Measurements from ENCODE around the gene TAL1. TPM values are rescaled to one million over a fixed set of nuclear protein-coding genes. Genes with fewer than 3 reads are reported as not detected.

TAL1 gene
- total RNA-seq, 1 experiment from 2014 or later: not detected

- no peak for DNase-seq (ENCODE audit: extremely low read depth, low read depth)
Observed at GRCh38 chr1:47178654-47179016, 53.4 kb downstream of the TAL1 start.

GRCh38 chr1:47178020-47178419, 54.0 kb downstream of the TAL1 start:
- DNase-seq (ENCODE audit: extremely low read depth, low read depth): no peak

GRCh38 chr1:47175227-47175934, 56.6 kb downstream of the TAL1 start:
- peak; percentile 41 for DNase-seq (ENCODE audit: extremely low read depth, low read depth)

GRCh38 chr1:47174656-47175020, 57.4 kb downstream of the TAL1 start:
- no peak for DNase-seq (ENCODE audit: extremely low read depth, low read depth)

GRCh38 chr1:47172782-47173181, 59.2 kb downstream of the TAL1 start:
- DNase-seq (ENCODE audit: extremely low read depth, low read depth): no peak

Other genes with a start within 250 kb of the TAL1 start
- 0.25 and 0.63 TPM in 2 replicates for gene CYP4X1, start 208.6 kb downstream of the TAL1 start, total RNA-seq (2014; rRNA removed; shearing (Covaris generic))
- gene CYP4Z1, start 165.0 kb downstream of the TAL1 start, total RNA-seq (2014; rRNA removed; shearing (Covaris generic)): not detected in 2 replicates
- not detected in 2 replicates for gene CYP4A22, start 94.8 kb downstream of the TAL1 start, total RNA-seq (2014; rRNA removed; shearing (Covaris generic))
- gene PDZK1IP1, start 42.2 kb downstream of the TAL1 start, total RNA-seq (2014; rRNA removed; shearing (Covaris generic)): not detected in 2 replicates
- gene STIL, start 81.9 kb upstream of the TAL1 start, total RNA-seq (2014; rRNA removed; shearing (Covaris generic)): 20.4 and 21.7 TPM in 2 replicates
- 87.6 and 93.6 TPM in 2 replicates for gene CMPK1, start 101.6 kb upstream of the TAL1 start, total RNA-seq (2014; rRNA removed; shearing (Covaris generic))
- gene FOXE3, start 184.1 kb upstream of the TAL1 start, total RNA-seq (2014; rRNA removed; shearing (Covaris generic)): not detected in 2 replicates
- gene FOXD2, start 205.8 kb upstream of the TAL1 start, total RNA-seq (2014; rRNA removed; shearing (Covaris generic)): 0.46 and 0.54 TPM in 2 replicates